PFSK-1 (cell line): ENCODE data around the gene MLF2.

ENCODE experiments used
- FOXP2 ChIP-seq: optimal IDR thresholded peaks from 2 replicates; pipeline ENCODE3; 2011; ENCODE audit warnings: borderline replicate concordance, control low read depth, inconsistent platforms; ENCODE audit not compliant: insufficient read depth; ENCODE audit errors: extremely low read length, extremely low read depth
- POLR2AphosphoS5 ChIP-seq: IDR thresholded peaks from 2 replicates; pipeline ENCODE4 v1.6.1; 2012; ENCODE audit warnings: low read depth, mild to moderate bottlenecking, control low read depth, low read length, moderate library complexity
- REST ChIP-seq, 2 experiments: IDR thresholded peaks; 2 replicates each; pipeline versions ENCODE4 v1.6.1 to v1.8.0; 2011 to 2012; ENCODE audit warnings: low read depth in 2 of 2, low read length in 2 of 2, control low read depth in 1 of 2, inconsistent platforms in 1 of 2, mild to moderate bottlenecking in 1 of 2, moderate library complexity in 1 of 2; ENCODE audit not compliant: insufficient read depth in 1 of 2
- SIN3A ChIP-seq: IDR thresholded peaks from 2 replicates; pipeline ENCODE4 v1.6.1; 2012; ENCODE audit warnings: mild to moderate bottlenecking, low read length, moderate library complexity, borderline replicate concordance; ENCODE audit not compliant: insufficient read depth
- TAF1 ChIP-seq: IDR thresholded peaks from 2 replicates; pipeline ENCODE4 v1.6.1; 2012; ENCODE audit warnings: low read length, control low read depth, borderline replicate concordance; ENCODE audit not compliant: insufficient read depth

Gene MLF2

GRCh38 chr12:6792522-6793201, 39.7 kb upstream of the MLF2 start:
- no peak for TF ChIP-seq FOXP2
- no peak for TF ChIP-seq POLR2AphosphoS5
- no peak for TF ChIP-seq TAF1
- no peak for TF ChIP-seq REST (IDR thresholded peaks at IDR 0.05; ENCODE audit: insufficient read depth in 1 of 2, low read depth in 2 of 2, low read length in 2 of 2)

- TF ChIP-seq FOXP2: no peak
- TF ChIP-seq SIN3A: no peak
- no peak for TF ChIP-seq POLR2AphosphoS5
- TF ChIP-seq REST (IDR thresholded peaks at IDR 0.05; ENCODE audit: insufficient read depth in 1 of 2, low read depth in 2 of 2, low read length in 2 of 2): no peak
- TF ChIP-seq TAF1: no peak
Measured at GRCh38 chr12:6791931-6792520, 39.1 kb upstream of the MLF2 start.

- TF ChIP-seq TAF1: no peak
Measured at GRCh38 chr12:6790496-6791150, 37.7 kb upstream of the MLF2 start.

- no peak for TF ChIP-seq FOXP2
- TF ChIP-seq POLR2AphosphoS5: no peak
- no peak for TF ChIP-seq SIN3A
- no peak for TF ChIP-seq TAF1
- no peak for TF ChIP-seq REST (IDR thresholded peaks at IDR 0.05; ENCODE audit: insufficient read depth in 1 of 2, low read depth in 2 of 2, low read length in 2 of 2)
Measured at GRCh38 chr12:6788972-6789924, 36.3 kb upstream of the MLF2 start, which contains the start of gene CD4. TSS of gene CD4 (plus strand) at chr12:6789528. CDS start at chr12:6800139, 10,611 bp downstream.

GRCh38 chr12:6787309-6787708, 34.4 kb upstream of the MLF2 start:
- TF ChIP-seq TAF1: no peak
- no peak for TF ChIP-seq POLR2AphosphoS5
- TF ChIP-seq FOXP2: no peak
- TF ChIP-seq SIN3A: no peak
- no peak for TF ChIP-seq REST (IDR thresholded peaks at IDR 0.05; ENCODE audit: insufficient read depth in 1 of 2, low read depth in 2 of 2, low read length in 2 of 2)
